ENCODE measurements around the gene PARN.
"Not testable (repeated sequence)": the region's sequence is repeated elsewhere in the genome, so short reads cannot be mapped to it uniquely, and the experiment has no call there.

DNA sequence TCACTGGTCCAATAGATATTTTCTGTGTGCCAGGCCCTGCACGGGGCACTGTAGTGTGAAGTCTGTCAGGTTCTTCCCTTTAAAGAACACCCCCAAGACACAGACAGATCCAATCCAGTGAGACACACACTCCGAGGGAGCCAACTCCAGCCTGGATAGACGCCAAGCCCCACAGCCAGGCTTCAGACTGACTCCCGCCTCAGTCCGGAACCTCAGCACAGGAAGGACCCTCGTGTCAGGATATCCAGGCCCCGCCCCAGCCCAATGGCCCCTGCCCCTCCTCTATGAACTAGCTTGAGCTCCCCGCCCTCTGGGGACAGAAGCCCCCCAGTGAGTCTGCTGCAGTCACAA lies 228.4 kb downstream of the PARN start:
- TF ChIP-seq EZH2 (IDR thresholded peaks at IDR 0.05; ENCODE audit: insufficient read depth, poor library complexity, severe bottlenecking); EZH2phosphoT487 (IDR thresholded peaks at IDR 0.05; ENCODE audit: insufficient read depth, low read depth): not testable (repeated sequence)
